Endometrial microvascular endothelial cells (primary cell): ENCODE results near the gene SNX24. TPM values are rescaled to one million over a fixed set of nuclear protein-coding genes. Genes with fewer than 3 reads are reported as not detected.
"Not testable (repeated sequence)": the region's sequence is repeated elsewhere in the genome, so short reads cannot be mapped to it uniquely, and the experiment has no call there.

Experiments
- in situ Hi-C: cut with HindIII; loops from 2 replicates; pipeline ENCODE4 v1.10.0; 2017; ENCODE audit warnings: low sequenced_read_pairs, low pct_unique_long_range_greater_than_20kb; ENCODE audit errors: inconsistent ontology term
- total RNA-seq: library from RNA; depleted of rRNA; stranded (reverse); fragments of >200 nt; gene quantifications from one replicate; pipeline ENCODE4 v1.2.3, GENCODE V29; 2015; ENCODE audit errors: inconsistent ontology term

SNX24 gene
- total RNA-seq, 1 donor from 2014 or later, result 11.8 TPM

DNA sequence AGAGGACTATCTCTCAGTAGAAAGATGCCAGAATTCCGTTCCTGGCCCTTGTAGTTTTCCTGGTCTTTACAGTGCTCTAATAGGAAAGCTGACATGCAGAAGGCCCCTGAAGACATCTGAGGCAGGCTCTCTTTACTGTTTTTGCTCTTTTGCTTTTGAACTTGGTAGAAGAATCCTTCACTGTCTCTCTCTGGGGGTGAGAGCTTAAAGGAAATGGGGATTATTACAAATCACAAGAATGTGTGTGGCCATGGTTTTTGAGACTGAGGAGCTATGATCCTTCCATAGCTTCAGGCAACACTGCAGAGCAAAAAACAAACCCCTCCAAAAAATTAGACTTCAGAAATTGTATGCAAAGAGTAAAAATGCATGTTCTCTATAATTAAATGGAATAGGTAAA is 102.0 kb downstream of the SNX24 start:
- in situ Hi-C loops, result no loop called here

DNA sequence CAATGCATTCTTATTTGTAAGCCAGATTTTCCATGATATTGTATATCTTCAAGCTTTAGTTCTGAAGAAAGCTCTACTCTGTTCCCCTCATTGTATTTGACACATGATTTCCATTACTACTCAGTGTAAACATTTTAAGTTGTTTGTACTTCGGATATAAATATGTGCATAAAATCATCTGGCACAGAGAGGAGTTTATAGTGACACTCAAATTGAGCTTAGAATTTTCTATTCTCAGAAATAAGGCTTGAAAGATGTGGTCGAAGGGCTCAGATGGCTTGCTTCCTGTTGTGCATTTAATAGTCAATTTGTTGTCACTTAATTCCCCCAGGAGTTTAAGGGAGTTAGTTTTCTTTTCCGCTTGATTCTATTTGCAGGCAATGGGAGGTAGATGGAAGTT is 102.4 kb downstream of the SNX24 start:
- in situ Hi-C loops, result no loop called here

DNA sequence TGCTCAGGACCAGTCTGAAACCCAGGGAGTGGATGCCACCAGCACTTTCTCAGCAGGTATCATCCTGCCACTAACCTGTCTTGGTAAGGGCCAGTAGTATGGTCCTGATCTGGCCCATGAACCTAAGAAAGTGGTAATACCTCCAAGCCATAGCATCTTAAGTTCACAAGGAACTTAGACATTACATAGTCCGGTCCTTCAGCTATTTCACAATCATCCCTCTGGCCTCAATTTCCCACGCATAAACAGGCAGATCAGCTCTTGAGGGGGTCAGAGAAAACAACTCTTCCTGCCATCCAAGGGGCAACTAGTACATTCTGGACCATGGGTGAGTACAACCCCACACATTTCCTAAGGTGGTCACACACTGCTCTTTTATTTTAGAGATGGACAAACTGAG is 102.9 kb downstream of the SNX24 start:
- in situ Hi-C loops, result no loop called here

DNA sequence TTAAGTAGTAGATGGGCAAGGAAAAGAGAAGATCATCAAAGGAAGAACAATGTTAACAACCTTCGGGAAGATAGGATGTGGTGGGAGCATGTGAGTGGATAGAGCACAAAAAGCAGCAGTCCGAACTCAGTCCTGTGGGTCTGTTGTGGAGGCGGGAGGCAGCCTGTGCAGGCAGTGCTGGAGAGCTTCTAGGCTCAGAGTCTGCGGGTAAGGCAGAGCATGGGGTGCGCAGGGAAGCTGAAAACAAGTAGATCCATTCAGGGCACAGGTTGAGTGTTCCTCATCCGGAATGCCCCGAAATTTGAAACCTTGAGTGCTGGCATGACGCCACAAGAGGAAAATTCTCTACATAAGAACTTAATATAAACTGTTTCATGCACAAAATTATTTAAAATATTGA is 106.2 kb downstream of the SNX24 start:
- in situ Hi-C loops, result no loop called here

DNA sequence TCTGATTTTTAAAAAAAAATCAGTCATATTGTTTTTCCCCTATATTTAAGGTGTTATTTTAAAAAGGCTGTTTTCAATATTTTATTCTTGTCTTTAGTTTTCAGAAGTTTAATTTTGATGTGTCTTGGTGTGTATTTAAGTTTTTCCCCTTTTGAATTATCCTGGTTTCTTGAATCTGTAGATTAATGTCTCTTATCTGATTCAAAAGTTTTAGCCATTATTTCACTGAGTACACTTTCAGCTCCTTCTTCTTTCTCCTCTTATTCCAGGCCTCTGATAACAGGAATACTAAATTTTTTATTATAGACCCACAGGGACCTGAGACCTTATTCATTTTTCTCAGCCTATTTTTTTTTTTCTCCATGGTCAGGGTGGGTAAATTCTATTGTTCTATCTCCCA is 109.3 kb downstream of the SNX24 start:
- in situ Hi-C loops, result no loop called here

DNA sequence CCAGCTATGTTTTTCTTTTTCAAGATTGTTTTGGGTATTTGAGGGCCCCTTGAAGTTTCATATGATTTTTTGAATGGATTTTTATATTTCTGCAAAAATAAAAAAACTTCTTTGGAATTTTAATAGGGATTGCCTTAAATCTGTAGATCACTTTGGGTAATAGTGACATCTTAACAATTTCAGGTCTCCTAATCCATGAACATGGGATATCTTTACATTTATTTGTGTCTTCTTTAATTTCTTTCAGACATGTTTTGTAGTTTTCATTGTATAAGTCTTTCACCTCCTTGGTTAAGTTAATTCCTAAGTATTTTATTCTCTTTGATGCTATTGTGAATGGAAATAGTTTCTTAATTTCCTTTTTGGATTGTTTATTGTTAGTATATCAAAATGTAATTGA is 112.0 kb downstream of the SNX24 start:
- in situ Hi-C loops, result no loop called here

DNA sequence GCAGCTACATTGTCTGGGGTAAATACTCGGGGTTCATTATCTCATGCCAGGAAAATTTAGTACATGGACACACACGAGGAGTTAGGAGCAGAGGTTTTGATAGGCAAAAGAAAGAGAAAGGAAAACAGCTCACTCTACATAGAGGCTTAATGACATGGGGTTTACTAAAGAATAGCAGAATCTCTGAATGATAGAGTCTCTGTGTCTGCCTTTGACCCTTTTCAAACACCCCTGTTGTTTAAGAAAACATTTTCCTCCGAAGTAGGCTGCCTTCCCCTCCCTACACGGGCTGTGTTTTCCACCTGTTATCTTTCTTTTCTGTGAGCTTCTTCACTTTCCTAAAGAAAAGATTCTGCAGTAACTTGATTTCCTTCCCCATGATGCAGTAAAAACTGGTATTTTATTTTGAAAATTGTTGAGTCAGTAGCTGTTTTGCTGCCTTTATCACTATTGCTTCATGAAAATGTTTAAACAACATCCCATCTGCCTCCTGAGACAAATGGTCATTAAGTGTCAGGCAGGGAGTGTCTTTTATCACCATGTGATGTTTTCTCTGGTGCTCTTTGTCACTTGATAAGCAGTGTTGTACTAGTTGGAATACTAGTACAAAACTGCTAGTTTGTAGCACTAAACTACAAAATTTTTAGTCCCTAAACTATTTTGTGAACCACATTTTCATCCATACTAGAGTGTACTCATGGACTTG is 114.5 kb downstream of the SNX24 start:
- in situ Hi-C loops, result no loop called here

DNA sequence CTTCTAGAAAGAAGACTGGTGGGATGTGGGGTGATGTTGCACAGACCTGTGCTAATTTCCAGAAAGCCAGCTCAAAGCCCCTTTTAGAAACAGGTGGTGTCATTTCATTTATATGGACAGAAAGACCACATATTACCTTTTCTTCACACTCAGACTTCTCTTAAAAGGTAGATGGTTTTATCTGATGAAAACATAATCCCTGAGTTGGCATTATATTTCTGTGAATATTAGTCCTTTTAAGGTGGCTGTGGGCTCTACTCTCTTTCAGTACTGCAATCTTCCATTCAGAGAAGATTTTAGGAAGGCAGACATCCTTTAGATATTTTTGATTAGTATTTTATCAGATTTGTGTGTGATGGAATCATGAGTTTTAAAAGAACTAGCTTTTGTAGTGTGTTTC is 117.9 kb downstream of the SNX24 start:
- in situ Hi-C loops, result no loop called here

DNA sequence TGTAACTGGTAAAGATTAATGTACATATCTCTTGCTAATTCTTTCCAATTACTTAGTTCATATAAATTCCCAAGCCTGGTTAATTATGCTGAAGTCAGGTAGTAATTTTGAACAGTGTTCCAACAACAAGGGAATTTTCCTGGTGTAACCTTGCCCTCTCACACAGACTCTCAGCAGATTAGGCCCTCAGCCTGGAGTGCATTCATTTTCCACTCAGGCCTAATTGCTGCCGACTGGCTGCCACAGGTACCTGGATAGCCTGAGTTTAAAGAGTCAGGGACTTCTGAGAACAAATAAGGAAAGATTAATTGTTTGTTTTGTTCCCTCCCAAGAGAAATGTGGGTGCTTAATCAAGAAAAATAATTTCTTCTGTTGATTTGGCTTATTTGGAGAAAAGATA is 119.7 kb downstream of the SNX24 start:
- in situ Hi-C loops, result no loop called here

DNA sequence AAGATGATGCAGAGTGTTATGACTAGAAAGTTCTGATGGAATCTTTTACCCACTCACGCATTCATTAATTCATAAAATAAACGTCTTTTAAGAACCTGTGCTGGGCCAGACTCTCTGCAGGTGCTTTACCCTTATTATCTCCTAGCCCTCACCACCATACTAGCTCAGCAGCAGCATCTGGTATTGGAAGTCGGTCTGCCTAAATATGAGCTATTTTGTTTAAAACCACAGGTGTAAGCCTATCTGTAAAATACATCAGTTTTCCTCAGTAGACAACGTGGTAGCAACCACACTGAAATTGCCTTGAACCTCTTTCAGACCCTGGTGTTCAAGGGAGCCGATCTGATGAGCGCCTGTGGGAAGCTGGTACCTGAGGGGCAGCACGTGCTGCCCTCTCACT is 121.7 kb downstream of the SNX24 start:
- in situ Hi-C loops, result no loop called here

DNA sequence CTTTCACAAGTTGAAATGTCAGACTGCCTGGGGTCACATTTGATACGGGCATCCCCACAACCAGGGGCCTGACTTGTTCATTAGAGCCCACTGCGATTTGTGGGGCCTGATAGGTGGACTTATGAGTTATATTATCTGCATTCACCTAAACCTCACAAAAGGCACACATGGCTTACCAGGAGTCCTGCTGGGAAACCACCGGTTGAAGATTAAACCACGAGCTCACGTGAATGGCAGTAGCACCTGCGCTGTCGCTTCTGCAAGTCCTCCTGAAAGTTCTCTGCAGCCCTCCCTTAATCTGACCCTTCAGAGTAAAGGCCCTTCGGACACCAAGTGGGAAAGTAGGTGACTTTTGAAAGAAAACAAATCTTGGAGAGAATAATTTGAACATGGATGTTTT is 122.2 kb downstream of the SNX24 start:
- in situ Hi-C loops, result no loop called here

DNA sequence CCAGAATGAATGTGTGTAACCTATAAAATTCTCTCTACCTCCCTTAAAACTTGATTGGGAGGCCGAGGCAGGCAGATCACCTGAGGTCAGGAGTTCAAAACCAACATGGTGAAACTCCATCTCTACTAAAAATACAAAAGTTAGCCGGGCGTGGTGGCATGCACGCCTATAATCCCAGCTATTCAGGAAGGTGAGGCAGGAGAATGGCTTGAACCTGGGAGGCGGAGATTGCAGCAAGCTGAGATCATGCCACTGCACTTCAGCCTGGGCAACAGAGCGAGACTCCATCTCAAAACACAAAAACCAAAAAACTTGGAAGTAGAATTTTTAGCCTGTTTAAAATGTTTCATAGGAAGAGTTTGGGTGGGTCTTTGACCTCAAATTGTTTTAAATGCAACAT is 122.6 kb downstream of the SNX24 start:
- in situ Hi-C loops, result not testable (repeated sequence)

DNA sequence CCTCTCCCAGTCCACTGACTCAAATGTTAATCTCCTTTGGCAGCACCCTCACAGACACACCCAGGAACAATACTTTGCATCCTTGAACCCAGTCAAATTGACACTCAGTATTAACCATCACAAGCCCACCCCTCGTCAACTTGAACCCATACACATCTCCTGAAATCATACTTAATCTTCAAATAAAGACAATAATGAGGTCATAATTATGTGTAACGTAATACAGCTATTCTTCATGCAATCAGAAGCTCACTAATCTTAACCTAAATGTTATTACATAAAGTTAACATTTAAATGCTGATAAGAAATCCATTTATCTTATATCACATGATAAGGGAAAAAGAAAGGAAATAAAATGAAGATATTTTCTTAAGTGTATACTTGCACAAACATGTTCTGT is 125.9 kb downstream of the SNX24 start:
- in situ Hi-C loops, result no loop called here

DNA sequence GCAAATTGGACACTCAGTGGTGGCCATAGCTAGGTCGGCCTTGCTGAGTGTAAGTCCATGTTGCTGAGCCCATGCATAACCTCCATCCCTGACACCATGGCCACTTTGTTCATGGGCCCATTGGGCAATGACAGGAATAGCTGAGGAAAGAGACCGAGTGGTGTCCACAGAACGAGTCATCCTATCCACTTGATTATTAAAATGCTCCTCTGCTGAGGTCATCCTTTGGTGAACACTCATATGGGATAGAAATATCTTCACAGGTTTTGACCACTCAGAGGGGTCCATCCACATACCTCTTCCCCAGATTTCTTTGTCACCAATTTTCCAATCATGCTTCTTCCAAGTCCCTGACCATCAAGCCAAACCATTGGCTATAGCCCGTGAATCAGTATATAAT is 127.5 kb downstream of the SNX24 start:
- in situ Hi-C loops, result no loop called here

DNA sequence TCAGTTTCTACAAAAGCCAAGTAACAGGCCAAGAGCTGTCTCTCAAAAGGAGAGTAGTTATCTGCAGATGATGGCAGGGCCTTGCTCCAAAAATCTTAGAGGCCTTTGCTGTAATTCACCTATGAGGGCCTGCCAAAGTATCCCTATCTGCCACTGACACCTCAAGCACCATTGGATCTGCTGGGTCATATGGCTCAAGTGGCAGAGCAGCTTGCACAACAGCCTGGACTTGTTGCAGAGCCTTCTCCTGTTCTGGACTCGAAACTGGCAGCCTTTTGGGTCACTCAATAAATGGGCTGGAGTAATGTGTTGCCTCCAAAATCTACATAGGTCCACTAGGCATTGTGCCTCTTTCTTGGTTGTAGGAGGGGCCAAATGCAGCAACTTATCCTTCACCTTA is 128.3 kb downstream of the SNX24 start:
- in situ Hi-C loops, result not testable (repeated sequence)

DNA sequence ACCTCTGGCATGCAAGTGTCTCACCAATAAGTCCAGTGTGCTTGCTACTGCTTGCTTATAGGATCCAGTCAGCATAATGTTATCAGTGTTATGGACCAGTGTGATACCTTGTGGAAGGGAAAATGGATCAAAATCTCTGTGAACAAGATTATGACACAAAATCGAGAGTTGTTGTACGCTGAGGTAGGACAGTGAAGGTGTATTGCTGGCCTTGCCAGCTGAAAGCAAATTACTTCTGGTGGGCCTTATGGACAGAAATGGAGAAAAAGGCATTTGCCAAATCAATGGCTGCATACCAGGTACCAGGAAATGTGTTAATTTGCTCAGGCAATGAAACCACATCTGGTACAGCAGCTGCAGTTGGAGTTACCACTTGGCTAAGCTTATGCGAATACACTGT is 128.8 kb downstream of the SNX24 start:
- in situ Hi-C loops, result not testable (repeated sequence)

DNA sequence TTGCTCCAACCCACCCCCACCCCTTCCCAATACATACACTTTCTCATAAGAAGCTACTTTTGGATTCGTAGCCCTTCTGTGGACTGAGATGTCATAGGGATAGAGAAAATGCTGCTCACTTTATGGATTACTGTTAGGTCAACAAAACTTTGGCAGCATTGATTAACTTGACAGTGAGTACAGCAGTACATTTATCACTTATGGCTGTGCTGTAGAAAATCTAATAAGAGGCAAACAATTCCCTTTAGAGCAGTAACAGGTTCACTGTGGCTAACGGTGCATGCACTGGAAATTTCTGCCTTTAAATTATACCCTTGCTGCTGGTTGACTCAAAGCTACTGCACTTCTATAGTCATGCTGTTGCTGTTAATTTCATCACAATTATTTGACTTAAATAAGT is 131.9 kb downstream of the SNX24 start:
- in situ Hi-C loops, result no loop called here

DNA sequence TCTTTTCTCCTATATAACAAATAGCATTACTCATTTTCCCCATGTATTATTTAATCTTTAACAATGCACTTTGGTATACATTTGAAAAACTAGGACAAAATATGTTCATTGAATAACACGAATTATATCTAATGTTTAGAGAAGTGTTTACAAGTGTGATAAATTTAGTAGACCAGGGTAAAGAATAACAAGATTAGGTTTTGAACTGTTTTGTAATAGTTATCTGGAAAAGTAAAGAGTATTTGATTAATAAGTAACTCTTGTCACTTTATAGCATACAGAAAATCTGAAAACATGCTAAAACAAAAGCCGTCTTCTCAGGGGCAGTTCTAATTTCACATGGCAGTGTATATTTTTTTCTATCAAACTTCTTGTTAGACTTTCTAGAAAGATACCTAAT is 132.7 kb downstream of the SNX24 start:
- in situ Hi-C loops, result no loop called here

DNA sequence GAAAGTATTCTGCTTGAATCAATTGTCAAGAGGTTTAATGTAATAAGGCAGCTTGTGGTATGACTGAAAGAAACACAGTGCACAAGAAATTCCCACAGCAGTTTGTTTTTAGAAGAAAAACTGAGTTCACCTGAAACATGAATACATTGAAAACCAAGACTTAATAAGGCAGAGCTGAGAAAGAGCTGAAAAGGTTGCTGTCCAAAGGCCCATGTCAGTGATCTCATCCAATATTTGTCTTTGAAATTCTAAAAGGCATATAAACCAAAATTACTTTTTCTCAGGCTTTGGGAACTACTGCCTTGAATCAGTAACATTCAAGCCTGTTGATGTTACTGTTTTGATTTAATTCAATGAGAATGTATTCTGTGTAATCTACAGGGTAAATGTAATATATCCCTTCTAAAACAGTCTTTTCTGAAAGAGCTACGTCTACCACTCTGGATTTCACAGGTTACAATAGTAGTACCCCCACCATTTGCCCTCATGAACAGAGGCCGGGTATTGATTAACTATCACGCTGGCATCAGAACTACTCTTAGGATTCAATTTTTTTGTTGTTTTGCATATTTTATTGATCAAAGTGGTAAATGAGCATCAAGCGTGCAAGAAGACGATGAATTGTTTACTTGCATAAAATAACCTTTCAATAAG is 133.4 kb downstream of the SNX24 start:
- in situ Hi-C loops, result no loop called here

DNA sequence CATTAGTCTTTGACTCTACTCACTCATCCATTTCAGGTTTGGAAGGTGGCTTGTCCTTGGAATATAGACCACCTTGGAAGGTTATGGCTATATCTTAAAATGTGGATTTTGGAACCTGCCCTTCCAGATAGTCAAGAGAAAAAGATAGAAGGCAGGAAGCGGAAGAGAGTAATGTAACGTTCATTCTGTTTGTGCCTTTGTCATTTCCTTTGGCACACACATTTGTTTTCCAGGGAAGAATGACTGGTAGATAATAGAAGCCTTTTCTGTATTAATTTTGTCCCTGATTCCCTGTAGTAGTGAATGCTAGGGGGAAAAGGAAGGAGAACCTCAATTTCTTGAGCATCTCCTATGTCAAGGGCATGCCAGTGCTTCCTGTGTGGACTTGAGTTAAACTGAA is 136.4 kb downstream of the SNX24 start:
- in situ Hi-C loops, result no loop called here

DNA sequence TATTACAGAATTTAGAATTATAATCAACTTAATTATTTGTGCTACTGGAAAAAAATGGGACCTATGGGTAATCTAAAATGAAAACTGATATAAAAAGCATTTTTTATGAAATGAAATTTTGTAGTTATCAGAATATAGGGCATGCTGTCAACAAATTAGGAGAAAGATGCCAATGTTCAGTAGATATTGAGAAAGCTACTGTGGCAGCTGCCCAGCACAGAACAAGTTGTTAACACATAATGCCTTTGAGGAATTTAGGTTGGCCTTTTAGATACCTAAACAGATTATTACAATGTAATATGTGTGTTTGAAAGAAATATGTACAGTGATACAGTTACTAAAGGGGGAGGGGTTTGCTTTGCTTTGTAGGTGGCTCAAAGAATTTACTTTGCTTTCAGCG is 137.0 kb downstream of the SNX24 start:
- in situ Hi-C loops, result no loop called here
